Stimulated activated CD4-positive, alpha-beta T cell treated with anti-CD3 and anti-CD28 coated beads, Interleukin-4, amount 100 ng/mL, for 48 hours (primary cell): ENCODE measurements around the gene RELN.
"Not testable (repeated sequence)": the region's sequence is repeated elsewhere in the genome, so short reads cannot be mapped to it uniquely, and the experiment has no call there.

Experiments used
- DNase-seq, 2 donors: peaks; one replicate each; pipeline ENCODE4 v3.0.0-alpha.2; 2020; ENCODE audit warnings: low read depth in 2 of 2

Gene RELN

GRCh38 chr7:103989200-103989784 is at the start of gene RELN:
RELN (minus strand) TSS chr7:103989658; CDS start chr7:103989356, 302 bp downstream.
- DNase-seq, result no peak

DNA sequence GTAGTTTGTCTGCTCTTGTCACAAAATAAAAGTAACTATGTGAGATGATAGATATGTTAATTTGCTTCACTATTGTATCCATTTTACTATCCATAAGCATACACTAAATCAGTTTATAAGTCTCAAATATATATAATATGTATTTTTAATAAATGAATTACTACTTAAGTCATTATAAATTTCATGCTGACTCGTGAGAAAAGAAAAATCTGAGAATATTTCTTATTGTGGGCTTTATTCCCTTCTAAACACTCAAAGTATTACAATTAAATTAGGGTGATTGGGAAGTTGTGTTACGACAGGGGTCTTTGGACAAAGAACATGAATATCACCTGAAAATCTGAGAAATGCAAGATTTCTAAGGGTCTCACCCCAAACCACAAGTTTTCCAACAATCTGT is 48.7 kb upstream of the RELN start:
- DNase-seq, result no peak

DNA sequence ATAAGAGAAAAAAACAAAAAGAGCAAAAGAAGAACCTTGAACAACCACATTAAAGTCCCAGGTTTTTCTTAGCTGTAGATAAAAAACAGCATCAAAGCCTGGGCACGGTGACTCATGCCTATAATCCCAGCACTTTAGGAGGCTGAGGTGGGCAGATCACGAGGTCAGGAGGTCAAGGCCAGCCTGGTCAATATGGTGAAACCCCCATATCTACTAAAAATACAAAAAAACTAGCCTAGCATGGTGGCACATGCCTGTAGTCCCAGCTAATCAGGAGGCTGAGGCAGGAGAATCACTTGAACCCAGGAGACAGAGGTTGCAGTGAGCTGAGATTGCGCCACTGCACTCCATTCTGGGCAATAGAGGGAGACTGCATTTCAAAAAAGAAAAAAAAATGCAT is 47.4 kb upstream of the RELN start:
- DNase-seq, result not testable (repeated sequence)

DNA sequence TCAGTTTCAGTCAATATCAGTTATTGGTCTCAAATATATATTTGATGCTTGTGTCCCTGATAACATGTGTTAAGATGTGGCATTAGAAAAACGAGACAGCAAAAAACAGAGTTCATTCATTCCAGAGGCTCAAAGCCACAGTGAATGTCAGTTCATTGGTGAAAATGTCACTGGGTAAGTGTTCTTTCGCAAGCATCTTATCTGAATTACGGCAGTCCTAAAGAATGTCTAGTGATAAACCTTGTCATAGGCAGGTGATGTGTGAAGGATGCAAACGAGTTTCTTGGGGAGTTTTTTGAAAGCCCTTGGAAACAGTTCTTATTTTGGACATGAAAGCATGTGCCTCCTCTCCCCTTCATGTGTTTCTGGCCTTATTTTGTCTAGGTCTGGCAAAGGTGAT is 45.9 kb upstream of the RELN start:
- DNase-seq, result no peak

- no peak for DNase-seq
These were observed 45.2 kb upstream of the RELN start for GRCh38 chr7:104034679-104035078.

GRCh38 chr7:104033837-104034236 is 44.4 kb upstream of the RELN start:
- no peak for DNase-seq

GRCh38 chr7:104032486-104032885 is 43.0 kb upstream of the RELN start:
- no peak for DNase-seq

DNA sequence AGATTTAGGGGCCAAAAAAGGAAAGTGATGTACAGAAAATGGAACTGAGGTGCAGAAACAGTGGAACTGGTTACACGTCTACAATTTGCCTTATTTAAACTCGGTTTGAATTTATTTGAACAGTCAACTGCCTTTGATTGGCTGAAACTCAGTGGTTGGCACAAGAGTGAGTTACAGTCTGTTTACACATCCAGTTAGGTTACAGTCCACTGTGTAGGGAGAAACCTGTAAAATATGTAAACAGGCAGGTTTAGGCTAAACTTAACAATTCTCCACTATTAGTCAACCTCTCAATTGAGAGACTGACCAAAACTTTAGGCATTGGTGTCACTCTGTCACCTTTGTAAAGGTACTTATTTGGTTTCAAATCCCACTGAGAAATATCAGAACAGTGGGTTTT is 40.3 kb upstream of the RELN start:
- DNase-seq, result no peak

- no peak for DNase-seq
These were observed 35.2 kb upstream of the RELN start for GRCh38 chr7:104024632-104025031.

- DNase-seq, result no peak
These were observed 33.6 kb upstream of the RELN start for GRCh38 chr7:104023100-104023499.

DNA sequence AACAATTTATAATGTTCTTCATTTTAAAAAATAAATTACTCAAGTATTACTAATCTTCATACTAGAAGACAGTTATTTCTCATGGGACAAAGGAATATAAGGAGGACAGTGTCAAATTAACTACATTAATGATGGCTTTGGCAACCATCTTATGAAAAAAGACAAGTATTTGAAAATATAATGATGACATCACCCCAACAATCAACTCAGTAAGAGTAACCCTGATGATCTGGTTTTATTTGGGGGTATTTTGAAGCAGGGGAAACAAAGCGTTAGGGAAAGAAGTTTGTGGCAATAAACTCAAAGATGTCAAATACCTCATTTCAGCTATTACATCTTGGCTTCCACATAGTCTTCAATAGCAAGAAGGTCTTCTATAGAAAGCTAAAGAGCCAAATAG is 29.0 kb upstream of the RELN start:
- no peak for DNase-seq

- DNase-seq, result no peak
These were observed 27.5 kb upstream of the RELN start for GRCh38 chr7:104017001-104017400.

- DNase-seq, result no peak
These were observed 23.4 kb upstream of the RELN start for GRCh38 chr7:104012835-104013234.

- no peak for DNase-seq
These were observed 22.4 kb upstream of the RELN start for GRCh38 chr7:104011829-104012228.

DNA sequence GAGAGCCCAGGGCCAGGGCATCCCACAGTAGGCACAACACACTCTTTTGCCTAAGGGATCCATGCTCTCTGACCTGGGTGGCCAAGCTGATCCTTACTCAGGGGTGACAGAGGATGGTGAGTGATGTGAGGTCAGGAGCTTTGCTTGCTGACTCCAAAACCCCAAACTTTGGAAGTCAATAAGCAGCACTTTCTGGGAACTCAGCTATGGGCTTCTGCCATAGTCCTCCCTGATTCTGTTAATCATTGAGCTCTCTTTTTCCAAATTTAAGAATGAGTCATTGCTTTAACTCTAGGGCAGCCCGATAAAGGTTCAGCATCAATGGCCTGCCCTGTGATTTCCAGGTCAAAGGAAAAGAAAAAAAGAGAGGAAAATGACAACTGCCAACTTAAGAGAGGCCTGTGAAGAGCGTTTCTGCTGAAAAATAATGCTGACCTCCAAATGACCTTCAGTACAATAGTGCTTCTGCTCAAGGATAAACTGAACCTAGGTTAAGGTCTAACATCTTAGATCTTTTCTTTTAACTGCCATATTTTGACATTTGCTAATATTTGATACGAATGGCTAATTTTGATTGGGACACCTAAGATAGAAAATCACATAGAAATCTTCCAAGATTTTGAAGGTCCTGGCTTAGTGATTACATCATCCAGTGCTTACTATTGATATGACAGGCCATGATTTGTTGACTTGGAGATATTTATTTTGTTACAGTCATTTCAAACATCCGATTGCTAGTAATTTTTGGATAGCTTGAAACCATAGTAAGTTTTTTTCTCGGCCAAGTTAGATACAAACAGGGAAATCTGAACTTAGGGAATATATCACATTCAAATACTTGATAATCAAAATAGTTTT is 20.8 kb upstream of the RELN start:
- no peak for DNase-seq

DNA sequence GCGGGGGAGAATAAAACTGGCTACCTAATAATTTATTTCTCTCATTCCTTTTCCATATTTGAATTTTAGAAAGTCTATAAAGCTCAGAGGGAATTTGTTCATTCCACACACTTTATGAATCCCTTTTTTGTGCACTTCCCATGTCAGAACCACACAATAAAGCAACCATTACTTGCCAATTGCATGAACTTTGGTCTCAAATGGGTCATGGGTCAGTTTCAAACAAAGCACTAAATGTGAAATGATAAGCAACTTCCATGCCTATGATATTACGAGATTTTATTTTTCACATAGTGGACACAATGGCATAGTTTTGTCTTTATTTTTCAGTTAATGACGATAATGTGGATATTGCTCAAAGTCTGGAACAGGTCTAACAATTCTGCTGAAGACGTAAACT is 18.6 kb upstream of the RELN start:
- no peak for DNase-seq

DNA sequence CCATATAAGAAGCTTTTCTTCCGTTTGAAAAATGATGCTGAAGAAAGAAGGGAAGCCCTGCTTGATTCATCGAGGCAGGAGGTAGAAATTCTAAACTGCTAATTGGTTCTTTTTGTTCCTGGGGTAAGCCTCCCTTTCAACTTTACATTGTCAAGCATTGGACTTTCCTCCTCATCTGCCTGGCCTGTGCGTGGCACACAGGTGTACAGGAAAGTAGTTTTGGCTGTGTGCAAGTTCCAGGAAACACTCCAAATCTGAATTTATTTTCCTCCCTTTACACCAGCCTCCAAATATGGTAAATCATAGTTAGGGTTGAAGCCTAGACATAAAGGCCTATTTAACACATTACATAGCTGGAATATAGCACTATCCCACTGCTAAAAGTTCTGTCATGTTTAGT is 18.2 kb upstream of the RELN start:
- no peak for DNase-seq

DNA sequence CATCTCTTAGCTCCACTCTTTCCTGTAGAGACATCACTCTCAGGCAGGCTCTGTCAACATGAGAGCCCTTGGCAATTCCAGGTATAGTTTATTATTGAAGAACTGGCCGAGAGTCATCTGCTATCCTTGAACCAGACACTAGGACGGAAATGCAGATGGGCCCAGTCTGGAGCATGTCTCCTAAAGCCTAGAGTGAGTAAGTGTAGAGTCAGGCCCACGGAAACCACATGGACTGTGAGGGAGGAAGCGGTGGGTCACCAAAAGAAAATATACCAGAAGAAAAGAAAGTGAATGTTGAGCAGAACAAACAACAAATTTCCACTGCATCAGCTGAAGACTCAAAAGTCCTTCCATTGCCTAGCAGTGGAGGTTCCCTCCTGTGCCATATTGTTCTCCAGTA is 15.7 kb upstream of the RELN start:
- DNase-seq, result no peak

DNA sequence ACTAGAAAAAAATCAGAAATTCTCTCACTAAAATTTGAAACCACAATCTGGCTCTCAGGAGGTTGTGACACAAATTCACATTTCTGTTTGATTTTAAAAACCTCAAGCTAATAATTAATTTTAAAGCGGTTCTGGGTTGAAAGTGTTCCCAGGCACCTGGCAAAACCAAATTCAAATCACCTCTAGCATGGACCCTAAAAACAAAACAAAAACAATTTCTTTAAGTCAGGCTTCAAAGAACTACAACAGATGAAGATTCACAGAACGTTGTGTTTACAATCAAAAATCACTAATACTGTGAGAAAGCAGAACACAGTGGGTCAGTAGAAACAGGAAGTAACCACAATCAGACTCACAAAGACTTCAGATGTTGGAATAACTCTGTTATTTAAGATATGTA is 7.2 kb upstream of the RELN start:
- DNase-seq, result no peak

- no peak for DNase-seq
These were observed 6.6 kb upstream of the RELN start for GRCh38 chr7:103996017-103996551.

- no peak for DNase-seq
These were observed 6.1 kb upstream of the RELN start for GRCh38 chr7:103995554-103995953.

DNA sequence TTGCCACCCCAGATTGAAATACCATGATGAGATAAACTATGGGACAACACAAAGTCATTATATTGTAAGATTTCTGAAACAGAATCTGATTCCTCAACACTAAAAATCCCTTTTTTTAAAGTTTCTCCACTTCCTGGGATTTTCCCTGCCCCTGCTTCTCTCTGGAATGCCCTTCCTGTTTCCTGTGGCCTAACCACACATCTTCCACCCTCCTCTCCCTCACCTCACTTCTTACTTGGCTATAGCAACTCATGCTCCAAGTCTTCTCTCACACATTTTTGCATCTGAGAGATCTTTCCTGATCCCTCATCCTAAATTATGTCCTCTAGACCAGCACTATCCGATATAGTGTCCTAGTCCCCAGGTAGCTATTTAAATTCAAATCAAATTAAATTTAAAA is 4.1 kb upstream of the RELN start:
- no peak for DNase-seq

- DNase-seq, result no peak
These were observed 1.9 kb upstream of the RELN start for GRCh38 chr7:103991406-103991805.
